Activated CD4-positive, CD25-positive, alpha-beta regulatory T cell treated with anti-CD3 and anti-CD28 coated beads, Interleukin-2, amount 50 U/mL, for 24 hours (primary cell): ENCODE measurements around the gene MLST8.

ENCODE experiments used
- ATAC-seq, 2 donors: fragments of 150-1000 bp; cut with Tn5 transposase; one replicate each; pipeline ENCODE4 v1.10.0; 2021; ENCODE audit warnings: mild to moderate bottlenecking in 1 of 2, moderate library complexity in 1 of 2

MLST8 gene, protein sequence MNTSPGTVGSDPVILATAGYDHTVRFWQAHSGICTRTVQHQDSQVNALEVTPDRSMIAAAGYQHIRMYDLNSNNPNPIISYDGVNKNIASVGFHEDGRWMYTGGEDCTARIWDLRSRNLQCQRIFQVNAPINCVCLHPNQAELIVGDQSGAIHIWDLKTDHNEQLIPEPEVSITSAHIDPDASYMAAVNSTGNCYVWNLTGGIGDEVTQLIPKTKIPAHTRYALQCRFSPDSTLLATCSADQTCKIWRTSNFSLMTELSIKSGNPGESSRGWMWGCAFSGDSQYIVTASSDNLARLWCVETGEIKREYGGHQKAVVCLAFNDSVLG

DNA sequence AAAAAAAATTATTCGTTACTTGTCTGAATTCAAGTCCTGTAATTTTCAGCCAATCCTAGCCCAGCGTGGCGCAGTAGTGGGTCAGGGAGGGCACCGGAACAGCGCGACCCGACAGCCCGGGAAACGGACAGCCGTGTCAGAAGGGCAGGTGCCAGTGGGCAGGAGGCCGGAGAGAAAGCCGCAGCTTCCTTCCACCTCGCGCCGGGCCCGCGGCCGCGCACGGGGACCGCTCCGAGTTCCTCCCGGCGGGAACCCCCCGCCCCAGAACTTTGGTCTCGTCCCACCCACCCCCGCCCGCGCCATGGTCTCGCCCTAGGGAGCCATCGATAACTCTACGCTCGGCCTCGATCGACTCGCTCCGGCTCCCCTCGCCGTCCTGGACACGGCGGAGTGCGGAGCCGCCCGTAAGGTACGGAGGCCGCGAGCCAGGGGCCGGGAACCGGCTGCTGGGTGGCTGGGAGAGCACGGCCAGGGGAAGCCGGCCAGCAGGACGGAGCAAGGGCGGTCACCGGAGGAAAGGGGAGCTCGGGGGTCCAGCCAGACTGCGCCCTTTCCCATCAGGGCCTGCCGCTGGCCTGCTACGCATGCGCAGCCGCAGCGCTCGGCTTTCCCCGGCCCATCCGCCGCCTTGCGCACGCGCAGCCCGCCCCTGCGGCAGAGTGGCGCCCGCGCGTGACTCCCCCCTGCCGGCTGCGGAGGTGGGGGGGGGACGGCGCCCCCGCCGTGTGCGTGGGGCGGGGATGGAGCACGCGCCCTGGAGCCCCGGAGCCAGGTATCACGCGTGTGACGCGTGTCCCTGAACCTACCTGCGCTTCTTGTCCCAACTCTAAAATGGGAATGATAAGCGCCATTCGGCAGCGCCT, at the start of gene MLST8:
Gene MLST8 (plus strand): TSS at position 351 of the 863 bp plus-strand sequence. CDS start 632 bp downstream, outside the sequence.
- peak; percentile 74 to 77 for ATAC-seq

DNA sequence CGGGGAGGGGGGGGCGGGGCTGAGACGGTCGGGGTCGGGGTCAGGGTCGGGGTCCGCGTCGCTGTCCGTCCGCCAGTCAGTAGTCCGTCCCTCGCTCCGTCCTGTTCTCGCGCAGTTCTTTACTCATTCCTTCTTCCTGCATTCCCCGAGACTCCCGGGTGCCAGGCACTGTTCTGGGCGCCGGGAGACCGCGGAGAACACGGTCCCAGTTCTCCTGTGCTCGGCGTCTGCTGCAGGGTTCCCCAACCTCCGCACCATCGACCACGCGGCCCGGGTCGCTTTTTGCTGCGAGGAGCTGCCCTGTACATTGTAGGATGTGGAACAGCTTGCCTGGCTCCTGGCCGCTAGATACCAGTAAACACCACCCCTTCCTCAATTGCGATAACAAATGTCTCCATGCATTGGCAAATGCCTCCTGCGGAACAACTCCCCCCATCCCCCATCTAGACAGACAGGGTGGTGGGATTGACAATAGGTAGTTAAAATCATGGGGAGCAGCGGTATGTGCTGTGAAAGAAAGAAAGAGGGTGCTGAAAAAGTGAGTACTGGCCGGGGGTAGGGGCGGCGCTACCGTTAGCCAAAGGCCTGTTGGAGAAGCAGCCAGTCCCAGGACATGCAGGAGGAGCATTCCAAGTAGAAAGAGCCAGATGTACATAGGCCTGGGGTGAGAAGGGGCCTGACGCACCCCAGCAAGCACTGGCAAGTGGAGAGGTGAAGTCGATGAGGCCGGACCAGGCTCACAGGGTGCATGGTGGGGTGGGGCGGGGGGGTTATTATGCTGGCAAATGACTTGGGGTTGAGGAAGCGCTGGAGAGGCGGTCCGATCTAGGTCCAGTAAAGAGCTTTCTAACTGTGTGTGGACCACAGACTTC, 49.0 kb upstream of the MLST8 start:
- no peak for ATAC-seq

DNA sequence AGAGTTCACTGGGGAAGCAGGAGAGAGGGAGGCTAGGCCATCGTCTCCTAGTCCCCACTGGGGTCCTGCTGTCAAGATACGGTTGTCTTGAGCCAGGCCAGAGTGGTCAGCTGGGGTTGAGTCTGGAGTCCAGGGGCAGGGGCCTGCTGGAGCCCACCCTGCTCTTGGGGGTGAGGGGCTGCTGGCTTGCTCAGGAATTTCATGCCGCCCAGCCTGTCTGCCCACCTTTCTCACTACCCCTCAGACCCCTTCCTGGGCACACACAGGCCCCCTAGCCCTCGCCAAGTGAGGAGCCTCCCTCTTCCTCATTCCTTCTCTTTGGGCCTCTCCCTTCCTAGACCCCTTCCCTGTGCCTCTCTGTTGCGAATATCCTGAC, 48.4 kb upstream of the MLST8 start:
- ATAC-seq: no peak

DNA sequence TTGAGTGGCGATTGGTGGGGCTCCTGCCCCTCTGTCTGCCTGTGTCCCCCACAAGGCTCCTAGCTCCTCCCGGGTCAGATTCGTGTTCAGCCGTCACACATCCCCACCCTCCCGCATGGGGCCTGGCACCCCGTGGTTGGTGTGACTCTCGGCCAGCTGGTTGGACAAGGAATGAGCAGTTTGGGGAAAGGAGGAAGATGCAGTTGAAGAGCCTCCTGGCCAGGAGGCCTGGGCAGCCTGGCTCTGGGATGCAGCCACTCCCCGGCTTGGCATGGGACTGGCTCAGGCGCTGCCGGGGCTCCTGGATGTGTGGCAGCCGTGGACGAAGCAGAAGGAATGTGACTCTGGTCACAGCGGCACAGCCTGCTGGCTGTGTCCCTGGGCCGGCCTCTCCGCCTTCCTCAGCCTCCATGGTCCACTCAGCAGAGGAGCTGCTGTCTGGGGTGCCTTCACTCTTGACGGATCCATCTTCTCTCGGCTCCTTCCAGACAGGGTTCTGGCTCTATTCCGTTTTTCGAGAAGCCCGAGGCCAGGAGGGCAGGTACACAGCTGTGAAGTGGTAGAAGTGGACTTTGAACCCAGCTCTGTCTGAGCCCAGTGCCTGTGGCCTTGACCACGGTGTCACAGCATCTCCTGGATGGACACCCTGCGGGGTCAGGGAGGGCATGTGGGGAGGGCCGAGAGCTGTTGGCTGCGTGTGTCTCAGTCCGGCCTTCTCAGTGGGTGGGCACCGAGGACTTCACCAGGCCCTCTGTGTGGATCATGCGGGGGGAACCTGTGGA, 47.6 kb upstream of the MLST8 start:
- no peak for ATAC-seq

DNA sequence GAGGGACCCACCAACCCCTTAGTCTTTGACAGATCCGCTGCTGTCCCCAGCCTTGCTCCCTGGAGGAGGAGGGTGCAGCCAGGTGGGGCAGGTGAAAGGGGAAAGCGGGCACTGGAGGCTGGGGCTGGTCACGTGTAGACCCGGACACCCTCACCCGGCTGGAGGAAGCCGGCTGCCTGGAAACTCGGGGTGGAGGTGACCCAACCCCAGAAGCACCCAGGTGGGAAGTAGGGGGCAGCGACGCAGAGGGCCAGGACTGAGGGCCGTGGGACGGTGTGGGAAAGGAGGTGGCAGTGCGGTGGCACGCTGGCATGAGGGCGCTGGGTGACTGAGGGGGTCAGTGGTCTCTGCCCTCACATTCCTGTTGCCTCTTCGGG, 47.0 kb upstream of the MLST8 start:
- ATAC-seq: no peak

DNA sequence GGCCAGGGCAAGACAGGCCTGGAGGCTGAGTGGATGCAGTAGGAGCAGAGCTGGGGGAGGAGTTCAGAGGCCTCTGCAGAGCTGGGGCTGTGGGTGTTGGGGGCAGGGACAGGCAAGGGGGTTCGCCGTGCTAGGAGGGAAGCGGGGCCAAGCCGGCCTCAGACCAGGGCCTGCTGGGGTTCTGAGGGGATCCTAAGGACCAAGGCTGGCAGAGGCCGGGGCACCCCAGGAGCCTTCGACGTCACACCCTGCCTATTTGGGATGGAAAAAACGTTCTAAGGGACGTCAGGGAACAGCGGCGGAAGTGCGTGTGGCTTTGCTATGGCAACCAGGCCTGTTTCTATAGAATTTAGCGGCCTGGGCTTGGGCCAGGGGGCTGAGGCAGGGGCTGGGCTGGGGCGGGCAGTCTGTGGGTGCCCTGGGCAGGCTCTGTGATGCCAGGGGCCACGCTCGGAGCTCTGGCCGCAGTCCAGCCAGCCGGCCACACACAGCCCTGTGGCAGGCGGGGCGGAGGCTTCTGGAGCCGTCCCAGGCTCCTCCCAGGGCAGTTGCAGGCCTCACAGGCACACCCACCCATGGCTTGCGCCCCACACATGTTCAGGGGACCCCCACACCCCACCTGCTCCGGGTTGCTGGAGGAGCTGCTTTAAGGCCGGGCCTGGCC, 45.9 kb upstream of the MLST8 start:
- ATAC-seq: no peak

DNA sequence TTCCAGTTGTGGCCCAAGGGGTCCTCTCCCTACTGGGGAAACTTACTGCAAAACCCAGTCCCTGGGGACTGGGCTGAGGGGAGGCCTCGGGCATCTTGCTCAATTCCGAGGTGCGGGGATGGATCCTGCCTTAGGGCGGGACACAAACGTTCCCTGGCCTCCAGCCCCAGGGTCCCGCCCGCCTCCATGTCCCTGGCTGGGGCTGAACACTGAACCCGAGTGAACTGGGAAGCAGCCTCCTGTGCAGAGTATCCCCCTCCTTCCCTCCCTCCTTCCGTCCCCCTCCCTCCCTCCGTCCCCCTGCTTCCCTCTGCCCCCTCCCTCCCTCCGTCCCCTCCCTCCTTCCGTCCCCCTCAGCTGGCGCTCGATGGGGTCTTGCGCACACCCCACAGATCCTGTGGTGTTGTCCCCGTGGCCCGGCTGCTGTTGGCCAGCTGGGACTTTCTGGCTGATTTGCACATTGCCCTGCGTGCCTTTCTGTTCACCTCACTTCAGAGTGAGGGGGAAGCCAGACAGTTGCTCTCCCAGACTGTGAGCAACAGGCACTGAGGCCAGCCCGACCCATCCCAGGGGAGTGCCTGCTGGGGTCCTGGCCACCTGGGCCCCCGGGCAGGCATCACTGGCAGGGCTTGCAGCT, 44.2 kb upstream of the MLST8 start:
- ATAC-seq: no peak

DNA sequence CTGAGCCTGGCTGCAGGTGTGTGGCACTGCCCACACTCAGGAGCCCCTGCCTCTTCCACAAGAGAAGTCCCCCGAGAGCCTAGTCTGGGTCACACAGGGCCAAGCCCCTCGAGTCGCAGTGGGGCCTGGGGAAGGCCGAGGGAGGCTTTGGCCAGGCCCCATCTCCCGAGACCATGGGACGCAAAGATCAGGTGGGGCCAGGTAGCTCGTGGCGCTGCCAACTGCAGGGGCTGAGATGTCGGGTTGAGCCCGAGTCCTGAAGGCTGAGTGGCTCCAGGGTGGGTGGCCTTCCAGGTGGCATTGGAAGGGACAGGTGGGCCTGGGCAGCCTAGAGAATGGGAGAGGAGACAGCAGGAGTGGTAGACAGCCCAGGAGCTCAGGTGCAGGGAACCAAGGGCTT, 43.3 kb upstream of the MLST8 start:
- no peak for ATAC-seq

DNA sequence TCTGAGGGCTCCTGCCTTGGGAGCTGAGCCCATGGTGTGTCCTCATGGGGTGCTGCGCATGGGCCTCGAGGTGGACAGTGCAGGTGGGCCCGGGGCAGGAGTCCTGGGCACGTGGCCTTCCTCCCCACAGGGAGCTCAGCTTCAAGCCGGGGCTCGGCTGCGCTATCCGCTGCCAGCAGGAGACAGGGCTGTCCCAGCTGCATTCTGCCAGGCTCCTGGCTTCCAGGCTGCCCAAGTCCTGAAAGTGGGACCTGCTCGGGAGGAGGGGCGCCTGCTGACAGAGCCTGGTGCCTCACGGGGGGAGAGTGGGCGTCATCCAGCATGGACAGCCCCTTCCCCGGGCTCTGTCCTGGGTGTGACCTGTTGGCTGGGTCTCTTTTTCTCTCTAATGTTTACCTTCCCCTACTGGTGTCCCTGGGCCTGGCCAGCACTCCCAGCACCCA, 42.6 kb upstream of the MLST8 start:
- ATAC-seq: no peak

DNA sequence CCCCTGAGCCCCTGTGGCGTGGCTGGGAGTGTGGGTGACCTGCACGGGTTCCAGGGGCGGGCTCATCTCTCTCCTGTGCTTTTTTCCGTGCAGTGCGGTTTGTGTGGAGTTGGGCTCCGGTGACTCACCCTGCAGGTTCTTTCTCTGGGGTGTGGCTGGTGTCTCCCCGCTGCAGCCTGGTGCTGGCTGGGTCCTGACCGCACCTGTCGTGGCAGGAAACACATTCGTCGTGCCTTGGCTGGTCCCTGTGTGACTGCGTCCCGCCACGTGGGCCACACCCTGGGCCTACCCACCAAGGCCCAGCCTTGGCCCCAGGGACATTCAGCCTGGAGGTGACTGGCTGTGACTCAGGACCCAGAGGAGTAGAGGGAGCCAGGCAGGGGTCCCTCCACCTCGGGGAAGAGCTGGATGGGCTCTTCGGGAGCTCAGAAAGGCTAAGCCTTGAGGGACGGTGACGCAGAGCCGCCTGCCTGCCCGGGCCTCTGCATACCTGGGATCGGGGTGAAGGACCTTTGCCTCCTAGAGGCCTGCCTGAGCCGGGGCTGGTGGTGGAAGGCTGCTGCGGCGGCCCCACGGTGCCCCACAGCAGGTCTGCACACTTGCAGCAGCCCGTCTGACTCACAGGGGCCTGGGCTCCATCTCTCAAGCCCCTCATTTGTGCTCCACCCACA, 41.9 kb upstream of the MLST8 start:
- peak; percentile 33 to 48 for ATAC-seq

DNA sequence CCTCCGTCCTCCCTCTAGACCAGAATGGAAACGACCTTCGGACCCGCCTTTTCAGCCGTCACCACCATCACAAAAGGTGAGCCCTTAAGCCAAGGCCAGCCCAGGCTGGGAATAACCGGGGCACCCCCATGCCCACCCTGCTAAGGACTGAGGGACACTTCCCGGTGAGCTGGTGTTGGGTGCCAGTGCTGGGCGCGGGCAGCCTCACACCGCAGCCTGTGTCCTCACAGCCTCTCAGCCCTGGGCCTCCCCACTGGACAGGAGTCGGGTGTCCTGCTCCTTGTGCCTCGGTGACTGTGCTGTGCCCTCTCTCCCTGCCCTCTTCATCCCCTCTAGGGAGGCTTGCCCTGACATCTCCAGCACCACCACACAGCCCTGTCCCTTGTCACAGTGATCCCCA, 39.4 kb upstream of the MLST8 start:
- ATAC-seq: no peak

DNA sequence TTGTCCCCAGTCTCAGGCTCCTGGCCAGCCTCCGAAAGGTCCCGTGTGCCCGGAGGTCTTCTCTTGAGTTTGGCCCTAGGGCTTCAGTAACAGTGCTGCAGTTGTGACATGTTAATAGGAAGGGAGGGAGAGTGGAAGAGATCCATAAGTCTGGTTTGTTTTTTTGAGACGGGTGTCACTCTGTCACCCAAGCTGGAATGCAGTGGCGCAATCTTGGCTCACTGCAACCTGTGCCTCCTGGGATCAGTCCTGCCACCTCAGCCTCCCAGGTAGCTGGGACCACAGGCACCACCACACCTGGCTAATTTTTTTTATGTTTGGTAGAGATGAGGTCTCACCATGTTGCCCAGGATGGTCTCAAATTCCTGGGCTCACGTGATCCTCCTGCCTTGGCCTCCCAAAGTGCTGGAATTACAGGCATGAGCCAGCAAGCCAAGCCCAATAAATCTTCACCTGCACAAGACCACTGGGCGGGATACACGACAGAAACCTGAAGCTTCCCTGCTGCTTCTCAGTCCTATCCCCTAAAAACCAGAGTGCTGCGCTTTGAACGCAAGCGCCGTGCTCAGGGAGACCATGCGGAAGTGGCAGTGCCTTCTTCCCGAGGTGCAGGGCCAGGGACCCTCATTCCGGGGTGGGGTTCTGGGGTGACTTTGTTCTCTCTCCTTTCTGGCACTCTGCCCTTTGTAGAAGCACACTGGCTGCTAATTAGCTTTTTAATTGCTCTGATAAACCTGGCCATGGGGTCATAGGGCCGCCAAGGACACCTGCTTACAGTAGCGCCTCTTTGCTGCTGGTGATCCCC, 38.8 kb upstream of the MLST8 start:
- no peak for ATAC-seq

DNA sequence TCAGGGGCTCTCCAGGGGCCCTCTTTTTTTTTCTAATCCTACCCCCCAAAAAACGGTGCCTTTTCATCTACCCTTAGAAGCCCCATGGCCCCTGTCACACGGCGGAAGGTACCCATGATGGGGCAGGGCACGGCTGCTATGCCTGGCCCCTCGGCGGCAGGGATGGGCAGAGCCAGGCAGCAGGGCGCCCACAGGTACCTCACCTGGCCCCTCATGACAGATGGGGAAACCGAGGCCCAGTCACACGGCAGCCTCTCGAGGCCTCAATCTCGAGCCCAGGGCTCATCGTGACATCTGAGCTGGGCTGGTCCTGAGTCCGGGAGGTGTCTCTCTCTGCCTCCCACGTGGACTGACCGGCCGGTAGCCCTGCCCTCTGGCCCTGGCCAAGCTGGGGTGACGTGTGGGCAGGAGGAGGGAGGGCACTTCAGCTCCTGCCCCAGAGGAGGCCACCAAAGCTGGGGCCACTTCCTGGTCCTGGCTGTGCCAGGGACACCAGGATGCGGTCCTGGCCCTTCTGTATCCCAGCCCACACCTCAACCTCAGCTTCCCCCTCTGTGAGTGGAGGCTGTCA, 38.1 kb upstream of the MLST8 start:
- ATAC-seq: no peak

DNA sequence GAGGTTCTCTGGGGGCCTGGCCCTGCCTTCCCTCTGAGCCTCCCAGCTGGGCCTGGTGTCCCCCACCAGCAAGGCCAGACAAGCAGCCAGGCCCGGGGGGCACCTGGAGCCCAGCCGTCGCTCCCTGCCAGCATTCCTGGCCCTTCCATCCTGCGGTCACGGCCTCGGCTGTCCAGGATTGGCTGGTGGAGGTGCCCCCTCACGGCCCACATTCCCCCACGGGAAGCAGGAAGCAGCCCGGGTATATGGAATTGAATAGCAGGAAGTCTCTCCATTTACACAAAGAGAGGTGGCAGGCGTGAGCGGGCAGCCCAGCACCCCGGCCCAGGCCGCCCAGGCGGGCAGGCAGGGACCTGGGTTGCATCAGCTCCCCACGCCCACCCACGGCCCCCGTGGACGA, 35.2 kb upstream of the MLST8 start:
- no peak for ATAC-seq

DNA sequence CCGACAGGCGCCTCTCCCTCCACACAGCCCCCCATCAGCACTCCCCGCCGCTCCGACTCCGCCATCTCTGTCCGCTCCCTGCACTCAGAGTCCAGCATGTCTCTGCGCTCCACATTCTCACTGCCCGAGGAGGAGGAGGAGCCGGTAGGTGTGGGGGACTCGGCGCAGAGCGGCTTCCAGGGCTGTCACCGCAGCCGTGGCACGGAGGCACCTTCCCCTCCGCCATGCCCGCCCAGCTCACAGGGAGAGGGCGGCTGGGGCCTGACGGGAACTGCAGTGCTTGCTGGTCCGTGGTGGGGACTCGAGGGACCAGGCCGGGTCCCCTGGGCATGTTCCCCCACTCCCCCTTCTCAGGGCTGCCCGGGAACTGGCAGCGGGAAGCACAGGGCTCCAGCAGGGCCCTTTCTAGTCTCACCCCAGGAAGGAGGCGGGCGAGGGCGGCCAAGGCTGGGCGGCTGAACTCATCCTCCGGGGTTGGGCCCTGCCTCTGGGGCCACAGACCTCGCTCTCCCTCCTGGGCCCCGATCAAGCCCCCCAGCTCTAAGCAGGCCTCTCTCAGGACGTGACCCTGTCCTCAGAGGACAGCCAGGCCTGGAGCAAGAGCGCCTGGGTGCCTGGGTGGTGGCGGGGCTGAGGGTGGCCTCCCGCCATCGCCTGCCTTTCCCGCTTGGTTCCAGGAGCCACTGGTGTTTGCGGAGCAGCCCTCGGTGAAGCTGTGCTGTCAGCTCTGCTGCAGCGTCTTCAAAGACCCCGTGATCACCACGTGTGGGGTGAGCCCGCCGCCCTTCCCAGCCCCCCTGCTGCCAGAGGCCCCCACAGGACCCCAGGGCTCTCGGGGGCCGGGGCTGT, 34.4 kb upstream of the MLST8 start:
- no peak for ATAC-seq

DNA sequence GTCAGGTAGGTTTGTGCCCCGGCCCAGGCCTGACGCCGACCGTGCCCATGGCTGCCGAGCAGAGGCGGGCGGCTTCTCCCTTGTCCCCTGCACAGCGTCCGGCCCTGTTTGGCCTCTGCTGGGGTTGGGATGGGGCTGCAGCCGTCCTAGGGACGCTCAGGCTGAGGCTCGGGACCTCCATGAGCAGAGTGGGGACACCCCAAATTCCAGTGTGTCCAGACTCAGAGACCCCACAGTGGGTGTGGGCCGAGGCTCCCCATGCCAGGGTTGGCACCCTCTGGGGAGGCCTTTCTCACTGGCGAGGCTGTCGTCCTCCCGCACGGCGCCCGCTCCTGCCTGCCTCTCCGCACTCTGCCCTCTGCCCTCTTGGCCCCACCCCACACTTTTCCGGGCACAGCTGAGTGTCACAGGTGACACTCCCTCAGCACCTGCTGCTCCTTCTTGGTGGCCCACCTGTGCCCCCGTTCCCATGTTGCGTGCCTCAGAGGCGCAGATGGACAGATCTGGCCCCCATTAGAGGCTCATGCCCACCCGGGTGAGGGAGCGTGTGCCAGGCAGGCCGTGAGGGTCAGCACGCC, 33.6 kb upstream of the MLST8 start:
- ATAC-seq: no peak

DNA sequence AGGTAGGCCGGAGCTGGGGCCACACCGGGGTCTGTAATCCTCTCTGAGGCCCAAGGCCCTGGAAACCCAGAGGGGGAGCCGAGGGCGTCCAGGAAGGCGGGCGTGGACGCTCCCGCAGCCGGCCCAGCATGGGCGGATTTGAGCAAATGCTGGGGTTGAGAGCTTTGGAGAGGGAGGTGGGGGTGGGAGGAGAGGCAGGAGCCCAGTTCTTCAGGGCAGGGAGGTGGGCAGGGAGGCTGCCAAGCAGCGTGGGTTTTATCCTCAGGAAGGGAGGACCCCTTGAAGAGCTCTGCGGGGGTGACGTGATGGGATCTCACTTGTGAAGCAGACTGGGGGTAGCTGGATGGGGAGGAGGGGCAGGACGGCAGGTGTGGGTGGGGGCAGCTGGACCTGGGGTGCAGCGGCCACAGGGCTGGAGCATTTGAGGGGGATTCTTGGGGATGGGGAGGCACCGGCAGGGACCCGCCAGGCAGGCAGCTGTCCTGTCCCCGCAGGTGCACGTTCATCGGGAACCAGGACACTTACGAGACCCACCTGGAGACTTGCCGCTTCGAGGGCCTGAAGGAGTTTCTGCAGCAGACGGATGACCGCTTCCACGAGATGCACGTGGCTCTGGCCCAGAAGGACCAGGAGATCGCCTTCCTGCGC, 32.4 kb upstream of the MLST8 start:
- ATAC-seq: no peak

DNA sequence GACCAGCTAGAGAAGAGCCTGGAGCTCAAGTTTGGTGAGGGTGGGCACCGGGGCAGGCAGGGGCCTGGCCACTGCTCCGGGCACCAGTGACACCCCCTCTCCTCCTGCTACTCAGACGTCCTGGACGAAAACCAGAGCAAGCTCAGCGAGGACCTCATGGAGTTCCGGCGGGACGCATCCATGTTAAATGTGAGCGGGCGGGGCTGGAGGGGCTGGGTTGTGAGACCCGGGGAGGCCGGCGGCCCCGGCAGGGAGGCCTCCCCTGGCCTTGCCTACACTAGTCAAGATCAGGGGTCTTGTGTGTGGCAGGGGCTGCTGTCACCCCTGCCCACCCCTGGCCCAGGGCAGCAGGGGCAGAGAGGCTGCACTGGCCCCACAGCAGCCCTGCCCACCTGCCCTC, 31.9 kb upstream of the MLST8 start:
- ATAC-seq: no peak
